ENCODE results near the gene ZNF691.

Gene ZNF691

GRCh38 chr1:42844592-42845140 lies 1.7 kb upstream of the ZNF691 start:
- H3K4me3 ChIP-seq (ENCODE audit: low read depth, low read length): no peak overlapping the region
- TF ChIP-seq, protein P1, sequence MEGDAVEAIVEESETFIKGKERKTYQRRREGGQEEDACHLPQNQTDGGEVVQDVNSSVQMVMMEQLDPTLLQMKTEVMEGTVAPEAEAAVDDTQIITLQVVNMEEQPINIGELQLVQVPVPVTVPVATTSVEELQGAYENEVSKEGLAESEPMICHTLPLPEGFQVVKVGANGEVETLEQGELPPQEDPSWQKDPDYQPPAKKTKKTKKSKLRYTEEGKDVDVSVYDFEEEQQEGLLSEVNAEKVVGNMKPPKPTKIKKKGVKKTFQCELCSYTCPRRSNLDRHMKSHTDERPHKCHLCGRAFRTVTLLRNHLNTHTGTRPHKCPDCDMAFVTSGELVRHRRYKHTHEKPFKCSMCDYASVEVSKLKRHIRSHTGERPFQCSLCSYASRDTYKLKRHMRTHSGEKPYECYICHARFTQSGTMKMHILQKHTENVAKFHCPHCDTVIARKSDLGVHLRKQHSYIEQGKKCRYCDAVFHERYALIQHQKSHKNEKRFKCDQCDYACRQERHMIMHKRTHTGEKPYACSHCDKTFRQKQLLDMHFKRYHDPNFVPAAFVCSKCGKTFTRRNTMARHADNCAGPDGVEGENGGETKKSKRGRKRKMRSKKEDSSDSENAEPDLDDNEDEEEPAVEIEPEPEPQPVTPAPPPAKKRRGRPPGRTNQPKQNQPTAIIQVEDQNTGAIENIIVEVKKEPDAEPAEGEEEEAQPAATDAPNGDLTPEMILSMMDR (IDR thresholded peaks at IDR 0.05; ENCODE audit: low read depth, low read length): no peak

GRCh38 chr1:42845193-42845592 lies 1.2 kb upstream of the ZNF691 start:
- no peak overlapping the region for H3K4me3 ChIP-seq (ENCODE audit: low read depth, low read length)
- TF ChIP-seq, protein P1 (IDR thresholded peaks at IDR 0.05; ENCODE audit: low read depth, low read length): no peak

DNA sequence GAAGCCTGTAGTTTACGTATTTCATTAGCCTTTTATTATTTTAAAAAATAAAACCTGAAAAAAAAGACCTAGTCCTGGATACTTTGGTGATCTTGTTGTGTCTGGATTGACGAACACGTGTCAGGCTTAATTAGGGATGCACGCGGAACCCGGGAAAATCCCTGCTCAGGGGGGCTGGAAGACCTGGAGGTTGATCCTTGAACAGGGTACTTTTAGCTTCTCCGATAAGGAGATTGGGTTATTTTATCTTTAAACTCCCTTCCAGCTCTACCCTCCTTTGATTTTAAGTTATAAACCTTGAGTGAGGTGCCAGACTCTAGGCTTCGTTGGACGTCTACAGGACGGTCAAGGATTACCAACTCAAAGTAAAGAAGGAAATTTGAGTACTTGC lies 552 bp upstream of the ZNF691 start:
- TF ChIP-seq, protein P1 (IDR thresholded peaks at IDR 0.05; ENCODE audit: low read depth, low read length): no peak
- peak overlapping the region; percentile 79 for H3K4me3 ChIP-seq (ENCODE audit: low read depth, low read length)

- H3K4me3 ChIP-seq (ENCODE audit: low read depth, low read length): peak overlapping the region; percentile 79
- TF ChIP-seq, protein P1 (IDR thresholded peaks at IDR 0.05; ENCODE audit: low read depth, low read length): no peak
Observed at GRCh38 chr1:42847111-42847595, 740 bp downstream of the ZNF691 start.

DNA sequence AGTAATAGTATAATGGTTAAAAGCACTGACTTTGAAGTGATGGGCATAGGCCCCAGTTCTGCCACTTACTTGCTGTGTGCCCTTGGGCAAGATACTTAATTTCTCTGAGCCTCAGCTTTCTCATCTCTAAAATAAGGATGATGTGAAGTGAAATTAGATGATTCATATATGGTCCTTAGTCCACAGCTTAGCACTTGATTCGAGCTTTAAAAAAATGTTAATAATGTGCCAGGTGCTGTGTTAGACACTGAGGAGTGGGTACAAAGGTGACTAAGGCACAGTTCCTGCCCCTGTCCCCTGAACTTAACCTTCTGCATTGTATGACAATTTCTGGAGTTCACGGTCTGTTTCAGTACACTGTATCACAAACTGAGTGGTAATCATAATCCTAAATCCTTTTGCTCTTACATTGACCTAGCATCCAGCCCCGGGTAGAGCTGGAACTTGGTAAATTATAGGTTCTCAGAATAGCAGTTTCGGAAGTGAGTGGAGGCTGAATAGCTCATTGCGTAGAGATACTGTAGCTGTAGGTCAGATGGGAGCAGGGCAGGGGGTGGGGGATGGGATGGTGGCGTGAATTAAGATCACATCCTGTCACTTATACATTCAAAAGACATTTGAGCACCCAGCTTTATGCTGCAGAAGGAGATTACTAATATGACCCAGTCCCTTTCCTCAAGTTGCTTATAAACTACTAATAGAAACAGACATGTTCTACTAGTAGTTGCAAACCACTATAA lies 1.5 kb downstream of the ZNF691 start:
- H3K4me3 ChIP-seq (ENCODE audit: low read depth, low read length): peak overlapping the region; percentile 79
- TF ChIP-seq, protein P1 (IDR thresholded peaks at IDR 0.05; ENCODE audit: low read depth, low read length): no peak

DNA sequence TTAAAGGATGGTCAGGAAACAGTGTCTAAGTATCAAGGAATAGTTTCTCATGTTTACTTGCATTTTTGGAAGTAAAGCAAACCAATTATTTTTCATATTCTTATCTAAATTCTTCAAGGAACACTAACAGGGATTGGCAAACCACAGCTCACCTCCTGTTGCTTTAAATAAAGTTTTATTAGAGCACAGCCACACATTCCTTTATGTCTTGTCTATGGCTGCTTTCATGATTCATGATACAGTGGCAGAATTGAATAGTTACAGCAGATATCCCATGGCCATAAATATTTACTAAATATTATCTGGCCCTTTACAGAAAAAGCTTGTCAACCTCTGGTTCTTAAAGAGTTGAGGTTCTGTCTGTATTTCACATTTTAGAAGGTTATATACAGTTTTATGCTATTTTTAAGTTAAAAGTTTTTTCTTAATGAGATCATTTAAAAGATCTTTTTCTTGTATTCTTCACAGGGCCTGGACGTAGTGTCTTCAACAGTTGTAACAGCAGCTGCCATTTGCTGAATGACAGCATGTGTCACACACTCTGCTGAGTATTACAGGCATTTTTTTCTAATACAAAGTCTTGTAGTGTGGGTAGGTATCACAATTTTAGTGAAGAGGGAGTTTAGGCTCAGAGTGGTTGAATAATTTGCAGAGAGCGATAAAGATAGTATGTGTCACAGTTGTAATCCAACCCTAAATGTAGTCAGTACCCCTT lies 2.6 kb downstream of the ZNF691 start:
- TF ChIP-seq, protein P1 (IDR thresholded peaks at IDR 0.05; ENCODE audit: low read depth, low read length): no peak
- H3K4me3 ChIP-seq (ENCODE audit: low read depth, low read length): no peak overlapping the region

DNA sequence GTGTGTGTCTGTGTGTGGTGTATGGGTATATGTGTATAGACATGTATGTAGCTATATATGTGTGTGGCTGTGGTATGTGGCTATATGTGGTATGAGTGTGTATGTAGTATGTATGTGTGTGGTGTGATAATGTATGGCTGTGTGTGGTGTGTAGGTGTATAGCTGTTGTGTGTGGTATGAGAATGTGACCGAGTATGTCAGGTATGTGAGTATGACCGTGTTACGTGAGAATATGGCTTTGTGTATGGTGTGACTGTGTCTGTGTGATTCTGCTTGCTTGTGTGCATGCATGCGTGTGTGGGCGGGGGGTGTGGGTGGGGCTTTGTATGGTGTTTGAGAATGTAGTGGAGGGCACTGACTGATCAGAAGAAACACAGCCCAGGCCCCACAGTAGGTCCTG lies 3.5 kb downstream of the ZNF691 start:
- H3K4me3 ChIP-seq (ENCODE audit: low read depth, low read length): no peak overlapping the region
- TF ChIP-seq, protein P1 (IDR thresholded peaks at IDR 0.05; ENCODE audit: low read depth, low read length): no peak
